ENCODE results near the gene GNAI3. TPM values are rescaled to one million over a fixed set of nuclear protein-coding genes. Genes with fewer than 3 reads are reported as not detected.

Gene GNAI3
- total and polyA plus RNA-seq, 2 of the 13 experiments (the other 11 are each of a cell fraction or from before 2014, with no cell fraction given) = 4.3 to 9.0 TPM

DNA sequence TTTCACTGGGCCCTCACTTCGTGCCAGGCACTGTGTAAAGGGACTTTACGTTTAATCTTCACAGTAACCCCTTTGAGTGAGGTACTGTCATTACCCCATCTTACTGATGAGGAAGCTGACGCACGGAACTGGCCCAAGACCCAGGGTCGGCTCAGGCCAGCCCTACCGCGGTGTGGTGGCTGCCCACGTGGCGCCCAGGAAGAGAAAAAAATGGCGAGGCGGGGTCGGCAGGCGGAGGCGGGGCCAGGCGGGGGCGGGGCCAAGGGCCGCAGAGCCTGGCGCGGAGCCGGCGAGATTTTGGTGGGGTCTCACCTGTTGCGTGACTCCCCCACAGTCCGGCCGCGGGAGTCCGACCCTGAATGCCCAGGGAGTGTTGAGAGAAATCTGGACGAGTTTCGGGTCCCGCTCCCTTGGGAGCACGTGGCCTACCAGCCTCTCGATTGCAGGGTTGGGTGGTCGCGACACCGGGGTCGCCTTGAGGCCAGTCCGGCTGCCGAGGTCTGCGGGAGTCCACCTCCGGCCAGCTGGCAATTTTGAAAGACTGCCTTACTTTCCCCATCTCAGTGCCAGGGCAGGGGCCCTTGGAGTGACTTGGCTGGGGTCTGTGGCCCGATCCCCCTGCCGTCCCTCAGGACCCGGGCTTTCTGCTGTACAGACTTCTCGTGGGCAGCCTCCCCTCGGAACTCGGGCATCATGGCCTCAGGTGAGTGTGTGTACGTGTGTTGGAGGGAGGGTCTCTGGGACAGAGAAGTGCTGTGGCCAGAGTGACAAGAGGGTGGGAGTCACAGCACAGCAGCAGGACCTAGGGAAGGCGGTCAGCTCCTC lies 71.4 kb downstream of the GNAI3 start, which contains the start of the genes AMPD2 and GNAT2 (continued):
- TF ChIP-seq, protein P1, sequence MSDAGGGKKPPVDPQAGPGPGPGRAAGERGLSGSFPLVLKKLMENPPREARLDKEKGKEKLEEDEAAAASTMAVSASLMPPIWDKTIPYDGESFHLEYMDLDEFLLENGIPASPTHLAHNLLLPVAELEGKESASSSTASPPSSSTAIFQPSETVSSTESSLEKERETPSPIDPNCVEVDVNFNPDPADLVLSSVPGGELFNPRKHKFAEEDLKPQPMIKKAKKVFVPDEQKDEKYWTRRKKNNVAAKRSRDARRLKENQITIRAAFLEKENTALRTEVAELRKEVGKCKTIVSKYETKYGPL (CRISPR knock-in tag; IDR thresholded peaks at IDR 0.05) = 0 out of 2 replicates have a peak, but pooled peaks have one; percentile 24
- TF ChIP-seq GABPA (IDR thresholded peaks at IDR 0.05; ENCODE audit: low read depth, low read length) (no peak), GABPA (CRISPR knock-in tag; IDR thresholded peaks at IDR 0.05; ENCODE audit: low read depth) (peak; percentile 62), NONO (IDR thresholded peaks at IDR 0.05) (no peak), NONO (CRISPR knock-in tag; conservative IDR thresholded peaks at IDR 0.05) (peak; percentile 40), U2AF2 (IDR thresholded peaks at IDR 0.05; ENCODE audit: low read depth, low read length) (no peak), THYN1 (CRISPR knock-in tag; IDR thresholded peaks at IDR 0.05; ENCODE audit: borderline replicate concordance, low read depth) (no peak), KLF6 (CRISPR knock-in tag; IDR thresholded peaks at IDR 0.05) (no peak), PHF5A (CRISPR knock-in tag; IDR thresholded peaks at IDR 0.05; ENCODE audit: low read depth, unreplicated experiment) (no peak), ZNF564 (CRISPR knock-in tag; IDR thresholded peaks at IDR 0.05) (no peak), ZNF180 (CRISPR knock-in tag; IDR thresholded peaks at IDR 0.05; ENCODE audit: borderline replicate concordance, low read depth) (no peak), ZFP90 (CRISPR knock-in tag; IDR thresholded peaks at IDR 0.05; ENCODE audit: borderline replicate concordance) (peak; percentile 21; the same call in 1 of the 2 replicates), SNRNP70 (IDR thresholded peaks at IDR 0.05; ENCODE audit: low read depth, low read length) (no peak), ZNF781 (CRISPR knock-in tag; IDR thresholded peaks at IDR 0.05; ENCODE audit: borderline replicate concordance, not compliant biosample characterization) (no peak), CHCHD3 (CRISPR knock-in tag; IDR thresholded peaks at IDR 0.05) (no peak), KDM5B (CRISPR knock-in tag; IDR thresholded peaks at IDR 0.05; ENCODE audit: borderline replicate concordance) (peak; percentile 71; the same call in 1 of the 2 replicates), KLF16 (CRISPR knock-in tag; IDR thresholded peaks at IDR 0.05) (no peak), ZNF598 (CRISPR knock-in tag; IDR thresholded peaks at IDR 0.05; ENCODE audit: borderline replicate concordance) (no peak), ZMAT3 (CRISPR knock-in tag; conservative IDR thresholded peaks at IDR 0.05) (no peak; the same call in 1 of the 2 replicates), CENPX (CRISPR knock-in tag; IDR thresholded peaks at IDR 0.05) (no peak)
- TF ChIP-seq, protein P2, sequence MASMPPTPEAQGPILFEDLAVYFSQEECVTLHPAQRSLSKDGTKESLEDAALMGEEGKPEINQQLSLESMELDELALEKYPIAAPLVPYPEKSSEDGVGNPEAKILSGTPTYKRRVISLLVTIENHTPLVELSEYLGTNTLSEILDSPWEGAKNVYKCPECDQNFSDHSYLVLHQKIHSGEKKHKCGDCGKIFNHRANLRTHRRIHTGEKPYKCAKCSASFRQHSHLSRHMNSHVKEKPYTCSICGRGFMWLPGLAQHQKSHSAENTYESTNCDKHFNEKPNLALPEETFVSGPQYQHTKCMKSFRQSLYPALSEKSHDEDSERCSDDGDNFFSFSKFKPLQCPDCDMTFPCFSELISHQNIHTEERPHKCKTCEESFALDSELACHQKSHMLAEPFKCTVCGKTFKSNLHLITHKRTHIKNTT (CRISPR knock-in tag; IDR thresholded peaks at IDR 0.05) = no peak
- TF ChIP-seq, protein P3, sequence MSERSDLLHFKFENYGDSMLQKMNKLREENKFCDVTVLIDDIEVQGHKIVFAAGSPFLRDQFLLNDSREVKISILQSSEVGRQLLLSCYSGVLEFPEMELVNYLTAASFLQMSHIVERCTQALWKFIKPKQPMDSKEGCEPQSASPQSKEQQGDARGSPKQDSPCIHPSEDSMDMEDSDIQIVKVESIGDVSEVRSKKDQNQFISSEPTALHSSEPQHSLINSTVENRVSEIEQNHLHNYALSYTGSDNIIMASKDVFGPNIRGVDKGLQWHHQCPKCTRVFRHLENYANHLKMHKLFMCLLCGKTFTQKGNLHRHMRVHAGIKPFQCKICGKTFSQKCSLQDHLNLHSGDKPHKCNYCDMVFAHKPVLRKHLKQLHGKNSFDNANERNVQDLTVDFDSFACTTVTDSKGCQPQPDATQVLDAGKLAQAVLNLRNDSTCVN (CRISPR knock-in tag; IDR thresholded peaks at IDR 0.05; ENCODE audit: borderline replicate concordance) = peak; percentile 37; the same call in 1 of the 2 replicates
- TF ChIP-seq, protein P4, sequence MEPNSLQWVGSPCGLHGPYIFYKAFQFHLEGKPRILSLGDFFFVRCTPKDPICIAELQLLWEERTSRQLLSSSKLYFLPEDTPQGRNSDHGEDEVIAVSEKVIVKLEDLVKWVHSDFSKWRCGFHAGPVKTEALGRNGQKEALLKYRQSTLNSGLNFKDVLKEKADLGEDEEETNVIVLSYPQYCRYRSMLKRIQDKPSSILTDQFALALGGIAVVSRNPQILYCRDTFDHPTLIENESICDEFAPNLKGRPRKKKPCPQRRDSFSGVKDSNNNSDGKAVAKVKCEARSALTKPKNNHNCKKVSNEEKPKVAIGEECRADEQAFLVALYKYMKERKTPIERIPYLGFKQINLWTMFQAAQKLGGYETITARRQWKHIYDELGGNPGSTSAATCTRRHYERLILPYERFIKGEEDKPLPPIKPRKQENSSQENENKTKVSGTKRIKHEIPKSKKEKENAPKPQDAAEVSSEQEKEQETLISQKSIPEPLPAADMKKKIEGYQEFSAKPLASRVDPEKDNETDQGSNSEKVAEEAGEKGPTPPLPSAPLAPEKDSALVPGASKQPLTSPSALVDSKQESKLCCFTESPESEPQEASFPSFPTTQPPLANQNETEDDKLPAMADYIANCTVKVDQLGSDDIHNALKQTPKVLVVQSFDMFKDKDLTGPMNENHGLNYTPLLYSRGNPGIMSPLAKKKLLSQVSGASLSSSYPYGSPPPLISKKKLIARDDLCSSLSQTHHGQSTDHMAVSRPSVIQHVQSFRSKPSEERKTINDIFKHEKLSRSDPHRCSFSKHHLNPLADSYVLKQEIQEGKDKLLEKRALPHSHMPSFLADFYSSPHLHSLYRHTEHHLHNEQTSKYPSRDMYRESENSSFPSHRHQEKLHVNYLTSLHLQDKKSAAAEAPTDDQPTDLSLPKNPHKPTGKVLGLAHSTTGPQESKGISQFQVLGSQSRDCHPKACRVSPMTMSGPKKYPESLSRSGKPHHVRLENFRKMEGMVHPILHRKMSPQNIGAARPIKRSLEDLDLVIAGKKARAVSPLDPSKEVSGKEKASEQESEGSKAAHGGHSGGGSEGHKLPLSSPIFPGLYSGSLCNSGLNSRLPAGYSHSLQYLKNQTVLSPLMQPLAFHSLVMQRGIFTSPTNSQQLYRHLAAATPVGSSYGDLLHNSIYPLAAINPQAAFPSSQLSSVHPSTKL (CRISPR knock-in tag; IDR thresholded peaks at IDR 0.05) = peak; percentile 67
